Measurements from ENCODE around the gene GH1. TPM values are rescaled to one million over a fixed set of nuclear protein-coding genes. Genes with fewer than 3 reads are reported as not detected.

The GH1 gene
- total RNA-seq, 1 experiment from 2014 or later: not detected

GRCh38 chr17:63937920-63938319, 19.3 kb upstream of the GH1 start:
- H3K27ac Mint-ChIP-seq (ENCODE audit: low read depth, unreplicated experiment): no peak overlapping the region
- intact Hi-C loops (cut with micrococcal nuclease): no loop called here
- no peak overlapping the region for H3K4me3 Mint-ChIP-seq (ENCODE audit: unreplicated experiment)
- no peak for DNase-seq (ENCODE audit: unreplicated experiment)
- BruUV-seq (replicated peaks): no TSS peak
- no peaks in the 10 kb centered on the region for H3K4me1 Mint-ChIP-seq (ENCODE audit: insufficient read depth, unreplicated experiment)
- no peaks in the 10 kb centered on the region for H3K36me3 Mint-ChIP-seq (ENCODE audit: insufficient read depth, unreplicated experiment)
- ChIA-PET CTCF (interaction anchor here (0.6 to 2.2 kb wide), 5 partner anchors 10 to 196 kb away, joined by 3 to 8 read pairs (median 5); partner anchors contain the start of gene GH1), POLR2A (no interaction called here)
- peaks cover 12% of the 10 kb centered on the region for H3K27me3 Mint-ChIP-seq (ENCODE audit: insufficient read depth, unreplicated experiment)
- H3K9me3 Mint-ChIP-seq (ENCODE audit: unreplicated experiment): no peaks in the 10 kb centered on the region
- TF ChIP-seq, protein P1, sequence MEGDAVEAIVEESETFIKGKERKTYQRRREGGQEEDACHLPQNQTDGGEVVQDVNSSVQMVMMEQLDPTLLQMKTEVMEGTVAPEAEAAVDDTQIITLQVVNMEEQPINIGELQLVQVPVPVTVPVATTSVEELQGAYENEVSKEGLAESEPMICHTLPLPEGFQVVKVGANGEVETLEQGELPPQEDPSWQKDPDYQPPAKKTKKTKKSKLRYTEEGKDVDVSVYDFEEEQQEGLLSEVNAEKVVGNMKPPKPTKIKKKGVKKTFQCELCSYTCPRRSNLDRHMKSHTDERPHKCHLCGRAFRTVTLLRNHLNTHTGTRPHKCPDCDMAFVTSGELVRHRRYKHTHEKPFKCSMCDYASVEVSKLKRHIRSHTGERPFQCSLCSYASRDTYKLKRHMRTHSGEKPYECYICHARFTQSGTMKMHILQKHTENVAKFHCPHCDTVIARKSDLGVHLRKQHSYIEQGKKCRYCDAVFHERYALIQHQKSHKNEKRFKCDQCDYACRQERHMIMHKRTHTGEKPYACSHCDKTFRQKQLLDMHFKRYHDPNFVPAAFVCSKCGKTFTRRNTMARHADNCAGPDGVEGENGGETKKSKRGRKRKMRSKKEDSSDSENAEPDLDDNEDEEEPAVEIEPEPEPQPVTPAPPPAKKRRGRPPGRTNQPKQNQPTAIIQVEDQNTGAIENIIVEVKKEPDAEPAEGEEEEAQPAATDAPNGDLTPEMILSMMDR (IDR thresholded peaks at IDR 0.05; ENCODE audit: unreplicated experiment): no peak

GRCh38 chr17:63937319-63937718, 18.7 kb upstream of the GH1 start:
- BruUV-seq (replicated peaks): no TSS peak
- TF ChIP-seq, protein P1 (IDR thresholded peaks at IDR 0.05; ENCODE audit: unreplicated experiment): no peak
- H3K4me1 Mint-ChIP-seq (ENCODE audit: insufficient read depth, unreplicated experiment): no peaks in the 10 kb centered on the region
- peaks cover 12% of the 10 kb centered on the region for H3K27me3 Mint-ChIP-seq (ENCODE audit: insufficient read depth, unreplicated experiment)
- H3K27ac Mint-ChIP-seq (ENCODE audit: low read depth, unreplicated experiment): no peak overlapping the region
- no peak for DNase-seq (ENCODE audit: unreplicated experiment)
- intact Hi-C loops (cut with micrococcal nuclease): no loop called here
- CTCF ChIA-PET: interaction anchor here (0.6 to 2.2 kb wide), 4 partner anchors 12 to 52 kb away, joined by 3 to 6 read pairs (median 4); partner anchors contain the start of gene GH1
- H3K9me3 Mint-ChIP-seq (ENCODE audit: unreplicated experiment): no peaks in the 10 kb centered on the region
- POLR2A ChIA-PET: no interaction called here
- no peaks in the 10 kb centered on the region for H3K36me3 Mint-ChIP-seq (ENCODE audit: insufficient read depth, unreplicated experiment)
- H3K4me3 Mint-ChIP-seq (ENCODE audit: unreplicated experiment): no peak overlapping the region

GRCh38 chr17:63934183-63935112, 15.8 kb upstream of the GH1 start:
- POLR2A ChIA-PET: no interaction called here
- BruUV-seq (replicated peaks): no TSS peak
- Mint-ChIP-seq H3K27ac (ENCODE audit: low read depth, unreplicated experiment) (no peak overlapping the region), H3K9me3 (ENCODE audit: unreplicated experiment) (no peaks in the 10 kb centered on the region), H3K4me1 (ENCODE audit: insufficient read depth, unreplicated experiment) (no peaks in the 10 kb centered on the region), H3K36me3 (ENCODE audit: insufficient read depth, unreplicated experiment) (no peaks in the 10 kb centered on the region), H3K4me3 (ENCODE audit: unreplicated experiment) (no peak overlapping the region), H3K27me3 (ENCODE audit: insufficient read depth, unreplicated experiment) (peaks cover 12% of the 10 kb centered on the region)
- CTCF ChIA-PET: interaction anchor here (1.5 to 3.5 kb wide), 3 partner anchors 15 to 199 kb away, joined by 4 to 21 read pairs (median 5); partner anchors contain the start of gene GH1
- TF ChIP-seq, protein P1 (IDR thresholded peaks at IDR 0.05; ENCODE audit: unreplicated experiment): no peak
- intact Hi-C loops (cut with micrococcal nuclease): no loop called here
- DNase-seq (ENCODE audit: unreplicated experiment): no peak

DNA sequence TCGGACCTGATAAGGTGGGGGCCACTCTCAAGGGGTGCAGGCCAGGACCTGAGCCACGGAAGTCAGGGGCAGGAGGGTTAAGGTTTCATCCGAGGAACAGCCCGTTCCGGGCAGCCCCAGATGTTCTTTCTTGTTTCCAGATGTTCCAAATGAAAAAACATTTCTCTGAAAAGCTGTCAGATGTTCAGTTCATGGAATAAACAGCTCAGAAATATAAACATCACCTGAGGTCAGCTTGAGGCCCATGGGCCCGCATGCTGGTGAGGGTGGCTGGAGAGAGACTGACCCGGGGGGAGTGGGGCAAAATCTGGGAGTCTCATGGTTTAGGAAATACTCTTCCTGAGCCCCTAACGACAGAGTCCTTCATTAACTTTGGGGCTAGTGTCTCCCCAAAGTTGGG, 15.0 kb upstream of the GH1 start:
- BruUV-seq (replicated peaks): no TSS peak
- Mint-ChIP-seq H3K27me3 (ENCODE audit: insufficient read depth, unreplicated experiment) (peaks cover 12% of the 10 kb centered on the region), H3K36me3 (ENCODE audit: insufficient read depth, unreplicated experiment) (no peaks in the 10 kb centered on the region), H3K9me3 (ENCODE audit: unreplicated experiment) (no peaks in the 10 kb centered on the region), H3K27ac (ENCODE audit: low read depth, unreplicated experiment) (no peak overlapping the region), H3K4me1 (ENCODE audit: insufficient read depth, unreplicated experiment) (no peaks in the 10 kb centered on the region), H3K4me3 (ENCODE audit: unreplicated experiment) (no peak overlapping the region)
- intact Hi-C loops (cut with micrococcal nuclease): no loop called here
- no peak for DNase-seq (ENCODE audit: unreplicated experiment)
- TF ChIP-seq, protein P1 (IDR thresholded peaks at IDR 0.05; ENCODE audit: unreplicated experiment): no peak
- ChIA-PET CTCF (interaction anchor here (1.5 to 3.5 kb wide), 3 partner anchors 14 to 200 kb away, joined by 4 to 21 read pairs (median 5); partner anchors contain the start of gene GH1), POLR2A (no interaction called here)

Data from MCF 10A (cell line).